Right kidney (tissue), 9 donors: Measurements from ENCODE around the gene HDAC2.
"Not testable (repeated sequence)": the region's sequence is repeated elsewhere in the genome, so short reads cannot be mapped to it uniquely, and the experiment has no call there.

ENCODE experiments used
- DNase-seq: peaks from one replicate; pipeline ENCODE4 v3.0.0-alpha.2; 2016
- long read RNA-seq, 8 donors: transcript quantifications; one replicate each; lab custom pipeline, GENCODE V29; 2026

The HDAC2 gene
- long read RNA-seq, donor 1, full-length matches to known transcripts = 51 of 153 reads
- long read RNA-seq, donor 1, partial matches to known transcripts = 102 of 153 reads
- long read RNA-seq, donor 1, other reads (novel, unspliced or antisense) = 0 of 153 reads
- long read RNA-seq, donor 2, full-length matches to known transcripts = 35 of 67 reads
- long read RNA-seq, donor 2, partial matches to known transcripts = 32 of 67 reads
- long read RNA-seq, donor 2, other reads (novel, unspliced or antisense) = 0 of 67 reads
- long read RNA-seq, donor 3, full-length matches to known transcripts = 17 of 51 reads
- long read RNA-seq, donor 3, partial matches to known transcripts = 34 of 51 reads
- long read RNA-seq, donor 3, other reads (novel, unspliced or antisense) = 0 of 51 reads
- long read RNA-seq, donor 4, full-length matches to known transcripts = 41 of 103 reads
- long read RNA-seq, donor 4, partial matches to known transcripts = 62 of 103 reads
- long read RNA-seq, donor 4, other reads (novel, unspliced or antisense) = 0 of 103 reads
- long read RNA-seq, donor 5, full-length matches to known transcripts = 62 of 121 reads
- long read RNA-seq, donor 5, partial matches to known transcripts = 59 of 121 reads
- long read RNA-seq, donor 5, other reads (novel, unspliced or antisense) = 0 of 121 reads
- long read RNA-seq, donor 6, full-length matches to known transcripts = 34 of 117 reads
- long read RNA-seq, donor 6, partial matches to known transcripts = 83 of 117 reads
- long read RNA-seq, donor 6, other reads (novel, unspliced or antisense) = 0 of 117 reads
- long read RNA-seq, donor 7, full-length matches to known transcripts = 37 of 276 reads
- long read RNA-seq, donor 7, partial matches to known transcripts = 239 of 276 reads
- long read RNA-seq, donor 7, other reads (novel, unspliced or antisense) = 0 of 276 reads
- long read RNA-seq, donor 8, full-length matches to known transcripts = 36 of 126 reads
- long read RNA-seq, donor 8, partial matches to known transcripts = 90 of 126 reads
- long read RNA-seq, donor 8, other reads (novel, unspliced or antisense) = 0 of 126 reads

GRCh38 chr6:113970805-113971676 is at the start of gene HDAC2:
Gene HDAC2 (minus strand): TSS chr6:113971148. CDS start chr6:113970908, 240 bp downstream.
- peak; percentile 99 for DNase-seq

- DNase-seq = no peak
These were observed 49.2 kb upstream of the HDAC2 start for GRCh38 chr6:114020196-114020595.

GRCh38 chr6:114017146-114017545 is 46.2 kb upstream of the HDAC2 start:
- DNase-seq = not testable (repeated sequence)

DNA sequence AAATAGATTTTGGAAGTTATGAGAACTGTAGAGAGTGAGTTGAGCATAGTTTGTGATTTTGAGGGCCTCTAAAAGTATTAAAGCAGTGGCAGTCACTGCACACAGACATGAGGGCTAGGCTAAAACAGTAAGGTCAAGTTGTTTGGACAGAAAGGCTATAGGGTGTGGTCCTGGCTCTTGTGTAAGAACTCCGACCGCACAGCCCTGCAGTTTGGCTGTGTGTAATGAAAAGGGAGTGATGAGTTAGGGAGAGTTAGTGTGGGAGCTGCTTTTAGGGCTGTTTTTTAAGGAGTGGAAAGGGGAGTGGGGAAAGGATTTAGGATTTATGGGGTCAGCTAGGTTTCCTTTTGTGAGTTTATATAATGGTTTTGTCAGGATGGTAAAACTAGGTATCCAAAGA is 43.2 kb upstream of the HDAC2 start:
- not testable (repeated sequence) for DNase-seq

GRCh38 chr6:114011486-114011885 is 40.5 kb upstream of the HDAC2 start:
- not testable (repeated sequence) for DNase-seq

DNA sequence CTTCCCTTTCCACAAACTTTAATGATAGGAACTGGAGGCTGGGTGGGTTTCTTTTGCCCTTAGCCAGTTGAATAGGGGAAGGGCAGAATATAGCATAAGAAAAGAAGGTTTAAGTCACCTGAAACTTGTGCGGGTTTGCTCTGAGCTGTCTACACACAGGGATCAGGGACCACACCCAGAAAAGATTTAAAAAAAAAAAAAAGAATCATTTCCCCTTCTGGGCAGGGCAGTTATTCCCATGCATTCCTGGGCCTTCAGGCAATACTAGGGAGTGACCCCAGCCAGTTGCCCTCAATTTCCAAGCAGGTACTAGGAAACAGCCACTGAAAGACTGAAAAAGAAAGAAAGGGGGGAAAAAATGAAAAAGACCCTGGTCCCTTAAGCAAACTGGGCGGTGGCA is 39.6 kb upstream of the HDAC2 start:
- no peak for DNase-seq

DNA sequence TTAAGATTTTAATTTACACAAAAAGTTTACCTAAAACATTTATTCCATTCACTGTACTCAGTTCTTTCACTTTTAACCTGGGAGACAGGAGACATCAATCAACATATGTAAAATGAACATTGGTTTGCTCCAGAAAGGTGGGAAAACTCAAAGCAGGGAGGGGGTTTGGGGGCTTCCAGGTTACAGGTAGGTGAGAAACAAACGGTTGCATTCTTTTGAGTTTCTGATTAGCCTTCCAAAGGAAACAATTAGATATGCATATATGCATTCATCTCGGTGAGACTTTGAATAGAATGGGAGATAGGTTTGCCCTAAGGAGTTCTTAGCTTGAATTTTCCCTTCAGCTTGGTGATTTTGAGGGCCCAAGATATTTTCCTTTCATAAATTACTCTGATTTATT is 38.2 kb upstream of the HDAC2 start:
- DNase-seq = no peak

- DNase-seq = no peak
These were observed 37.4 kb upstream of the HDAC2 start for GRCh38 chr6:114008331-114008730.

DNA sequence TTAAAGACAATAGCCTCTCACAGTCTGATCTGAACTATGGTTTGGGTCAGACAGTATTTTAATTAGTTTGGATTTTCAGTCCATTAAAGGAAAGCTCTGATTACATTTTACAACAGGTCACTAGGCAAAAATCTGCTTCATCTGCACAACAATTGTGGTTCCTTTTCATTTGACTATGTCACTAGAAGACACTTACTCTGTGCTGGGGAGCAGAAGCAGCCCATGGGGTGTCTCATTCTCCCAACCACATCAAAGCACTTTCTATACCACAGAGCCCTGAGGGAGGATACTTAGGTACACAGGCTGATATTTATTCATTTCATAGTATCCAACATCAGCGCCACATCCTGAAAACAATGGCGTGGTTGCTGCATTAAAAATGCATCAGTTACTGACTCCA is 36.6 kb upstream of the HDAC2 start:
- no peak for DNase-seq

GRCh38 chr6:114001354-114001753 is 30.4 kb upstream of the HDAC2 start:
- no peak for DNase-seq

DNA sequence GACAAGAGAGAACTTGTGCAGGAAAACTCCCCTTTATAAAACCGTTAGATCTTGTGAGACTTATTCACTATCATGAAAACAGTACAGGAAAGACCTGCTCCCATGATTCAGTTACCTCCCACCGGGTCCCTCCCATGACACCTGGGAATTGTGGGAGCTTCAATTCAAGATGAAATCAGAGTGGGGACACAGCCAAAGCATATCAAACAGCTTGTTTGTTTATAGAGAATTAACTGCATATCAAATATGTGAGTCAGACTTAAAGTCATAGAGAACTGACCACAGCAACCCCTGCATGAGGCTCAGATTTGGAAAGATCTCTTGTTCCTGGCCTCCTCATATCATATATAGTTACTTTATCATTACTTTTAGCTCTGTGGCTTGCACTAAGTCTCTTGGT is 29.1 kb upstream of the HDAC2 start:
- DNase-seq = no peak

DNA sequence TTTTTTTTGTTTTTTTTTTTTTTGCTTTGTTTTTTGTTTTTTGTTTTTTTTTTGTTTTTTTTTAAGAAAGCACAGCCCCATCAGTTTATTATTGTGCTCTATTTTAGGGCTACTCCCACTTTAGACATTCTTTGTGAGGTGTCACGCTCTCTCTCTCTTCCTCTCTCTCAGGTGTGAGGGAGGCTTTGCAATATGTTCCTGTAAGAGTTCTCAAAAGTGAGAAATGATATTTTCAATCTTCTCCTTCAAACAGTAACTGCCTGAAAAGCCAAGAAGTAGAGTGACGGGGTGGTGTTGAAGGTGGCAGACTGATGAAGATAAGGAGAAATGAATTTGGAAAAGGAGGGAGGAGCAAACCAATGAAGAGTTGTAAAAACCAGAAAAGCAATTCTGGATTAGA is 28.3 kb upstream of the HDAC2 start:
- DNase-seq = no peak

DNA sequence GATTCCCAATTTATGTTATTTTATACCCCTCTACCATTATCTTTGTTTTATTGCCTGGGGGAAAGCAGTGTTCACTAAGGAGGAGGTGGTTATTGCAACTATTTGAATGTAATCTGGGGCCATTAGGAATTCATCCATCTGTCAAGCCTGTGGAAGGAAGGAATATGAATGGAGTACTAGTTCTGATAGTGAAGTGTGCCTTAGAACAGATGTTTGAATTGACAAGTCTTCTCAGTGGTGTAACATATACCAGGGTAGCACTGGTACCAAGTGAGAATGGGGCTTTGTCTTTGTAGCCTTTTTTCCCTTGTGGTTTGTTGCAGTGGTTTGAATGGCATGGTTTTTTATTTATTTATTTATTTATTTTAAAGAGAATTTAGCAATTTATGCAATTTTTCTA is 27.9 kb upstream of the HDAC2 start:
- DNase-seq = no peak

DNA sequence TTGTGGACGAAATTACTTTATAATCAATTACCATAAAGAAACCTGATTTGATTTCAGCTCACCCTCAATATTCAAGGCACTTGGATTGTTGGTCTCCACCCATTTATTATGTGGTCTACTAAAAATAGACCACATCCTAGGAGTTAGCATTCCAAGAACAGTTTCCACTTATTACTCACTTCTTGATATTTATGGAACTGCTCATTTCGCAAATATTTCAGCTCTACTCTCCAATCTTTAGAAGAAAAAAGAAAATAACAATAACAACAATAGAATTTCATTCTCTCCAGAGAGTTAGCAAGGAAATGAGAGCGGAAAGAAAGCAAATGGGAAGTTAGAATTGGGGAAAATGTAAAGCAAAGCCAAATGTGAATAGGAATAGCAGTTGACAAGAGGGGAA is 26.2 kb upstream of the HDAC2 start:
- DNase-seq = no peak

- no peak for DNase-seq
These were observed 24.7 kb upstream of the HDAC2 start for GRCh38 chr6:113995634-113996033.

GRCh38 chr6:113994934-113995342 is 24.0 kb upstream of the HDAC2 start:
- no peak for DNase-seq

GRCh38 chr6:113989675-113990074 is 18.7 kb upstream of the HDAC2 start:
- no peak for DNase-seq

- DNase-seq = not testable (repeated sequence)
These were observed 11.7 kb upstream of the HDAC2 start for GRCh38 chr6:113982675-113983074.

GRCh38 chr6:113982055-113982550 is 11.2 kb upstream of the HDAC2 start:
- DNase-seq = no peak

GRCh38 chr6:113980937-113981554 is 10.1 kb upstream of the HDAC2 start:
- DNase-seq = no peak

DNA sequence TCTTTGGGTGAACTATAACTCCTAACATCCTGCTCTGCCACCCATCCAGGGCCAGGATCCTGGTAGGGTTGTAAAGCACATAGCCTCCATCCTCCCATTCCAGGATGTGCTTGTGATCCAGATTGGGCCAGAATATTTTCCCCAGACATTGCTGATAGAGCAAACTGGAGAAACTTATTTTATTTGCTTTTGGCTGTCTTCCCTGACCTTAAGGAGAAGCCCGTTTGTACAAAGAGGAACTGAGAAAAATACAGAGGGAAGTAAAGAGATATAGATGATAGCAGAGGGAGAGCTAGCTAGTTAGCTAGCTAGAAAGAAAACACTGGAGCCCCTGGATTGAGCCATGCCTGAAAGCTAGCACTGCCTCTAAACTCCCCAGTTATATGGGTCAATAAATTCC is 9.0 kb upstream of the HDAC2 start:
- no peak for DNase-seq
